HG03097 (cell line): ENCODE measurements around the gene TMEM237.
A peak's percentile ranks its signal among the peaks of the same experiment; 100 is the strongest.
"Not testable (repeated sequence)": the region's sequence is repeated elsewhere in the genome, so short reads cannot be mapped to it uniquely, and the experiment has no call there.

Experiments
- ATAC-seq: cut with Tn5 transposase; IDR thresholded peaks from one replicate; pipeline ENCODE4 v1.9.1; 2021; ENCODE audit not compliant: unreplicated experiment, low FRiP score

The TMEM237 gene

GRCh38 chr2:201643216-201643890, at the start of gene TMEM237:
TSS of gene TMEM237 (minus strand) at chr2:201643503. CDS start at chr2:201643400, 103 bp downstream.
- peak; percentile 18 for ATAC-seq

GRCh38 chr2:201685156-201685555, 41.9 kb upstream of the TMEM237 start:
- ATAC-seq, result no peak

- ATAC-seq, result no peak
Measured at GRCh38 chr2:201680743-201681142, 37.4 kb upstream of the TMEM237 start.

GRCh38 chr2:201678401-201678800, 35.1 kb upstream of the TMEM237 start:
- no peak for ATAC-seq

GRCh38 chr2:201675454-201675853, 32.2 kb upstream of the TMEM237 start:
- no peak for ATAC-seq

- no peak for ATAC-seq
Measured at GRCh38 chr2:201674794-201675193, 31.5 kb upstream of the TMEM237 start.

- ATAC-seq, result no peak
Measured at GRCh38 chr2:201674298-201674697, 31.0 kb upstream of the TMEM237 start.

- ATAC-seq, result no peak
Measured at GRCh38 chr2:201673546-201673945, 30.2 kb upstream of the TMEM237 start.

- ATAC-seq, result not testable (repeated sequence)
Measured at GRCh38 chr2:201671205-201671604, 27.9 kb upstream of the TMEM237 start.

- no peak for ATAC-seq
Measured at GRCh38 chr2:201669865-201670264, 26.6 kb upstream of the TMEM237 start.

GRCh38 chr2:201668402-201668910, 25.2 kb upstream of the TMEM237 start:
- ATAC-seq, result no peak

- ATAC-seq, result no peak
Measured at GRCh38 chr2:201664334-201664733, 21.0 kb upstream of the TMEM237 start.

- ATAC-seq, result no peak
Measured at GRCh38 chr2:201661366-201661765, 18.1 kb upstream of the TMEM237 start.

GRCh38 chr2:201660293-201660895, 17.1 kb upstream of the TMEM237 start:
- no peak for ATAC-seq

- no peak for ATAC-seq
Measured at GRCh38 chr2:201656740-201657139, 13.4 kb upstream of the TMEM237 start.

GRCh38 chr2:201656102-201656501, 12.8 kb upstream of the TMEM237 start:
- no peak for ATAC-seq

- ATAC-seq, result no peak
Measured at GRCh38 chr2:201654616-201655384, 11.5 kb upstream of the TMEM237 start.

- no peak for ATAC-seq
Measured at GRCh38 chr2:201653221-201653620, 9.9 kb upstream of the TMEM237 start.

GRCh38 chr2:201649442-201649841, 6.1 kb upstream of the TMEM237 start:
- no peak for ATAC-seq

- ATAC-seq, result no peak
Measured at GRCh38 chr2:201647431-201647830, 4.1 kb upstream of the TMEM237 start.

GRCh38 chr2:201644001-201644400, 698 bp upstream of the TMEM237 start:
- ATAC-seq, result no peak
